D721Med (cell line): ENCODE results near the gene PDXDC1.
"Not testable (repeated sequence)": the region's sequence is repeated elsewhere in the genome, so short reads cannot be mapped to it uniquely, and the experiment has no call there.

ENCODE experiments used
- DNase-seq: peaks from one replicate; pipeline ENCODE4 v3.0.0; 2011; ENCODE audit warnings: low spot score; ENCODE audit not compliant: insufficient read length
- FAIRE-seq: peaks from 2 replicates; lab custom pipeline; 2011; peaks lifted over from hg19 to GRCh38; lab: Jason Lieb, UNC

PDXDC1 gene

GRCh38 chr16:15160571-15160970 lies 185.7 kb downstream of the PDXDC1 start:
- DNase-seq, FAIRE-seq: not testable (repeated sequence)

DNA sequence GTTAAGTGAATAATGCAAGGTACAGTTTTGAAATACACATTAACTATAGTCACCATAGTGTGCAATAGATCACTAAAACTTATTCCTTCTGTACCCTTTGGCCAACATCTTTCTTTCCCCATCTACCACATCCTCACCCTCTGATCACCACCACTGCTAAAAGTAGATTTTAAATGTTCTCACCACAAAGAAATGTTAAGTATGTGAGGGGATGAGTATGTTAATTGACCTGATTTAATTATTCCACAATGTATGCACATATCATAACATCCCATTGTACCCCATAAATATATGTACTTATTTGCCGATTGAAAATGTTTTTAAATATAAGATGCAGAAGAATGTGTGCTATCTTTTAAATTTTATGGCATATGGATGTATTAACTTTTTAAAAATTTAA lies 188.2 kb downstream of the PDXDC1 start:
- DNase-seq, FAIRE-seq: not testable (repeated sequence)

DNA sequence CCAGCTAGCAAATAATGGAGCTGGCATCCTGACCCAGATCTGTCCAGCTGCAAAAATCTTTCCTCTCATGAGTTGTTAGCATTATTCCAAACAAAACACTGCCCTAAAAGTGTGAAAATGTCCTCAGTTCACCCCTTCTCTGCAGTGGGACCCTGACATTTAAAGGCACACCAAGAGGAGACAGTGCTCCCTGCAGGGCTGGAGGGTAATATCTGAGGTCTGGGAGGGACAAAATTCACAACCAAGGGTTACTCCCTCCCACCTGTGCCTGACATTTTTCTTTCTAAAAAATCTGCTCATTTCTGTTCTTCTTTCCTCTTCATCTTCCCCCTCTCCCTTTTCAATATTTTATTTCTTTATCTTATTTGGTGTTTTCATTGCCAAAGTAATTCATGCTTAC lies 191.4 kb downstream of the PDXDC1 start:
- FAIRE-seq, DNase-seq: not testable (repeated sequence)

GRCh38 chr16:15168303-15168702 lies 193.5 kb downstream of the PDXDC1 start:
- FAIRE-seq, DNase-seq: not testable (repeated sequence)

GRCh38 chr16:15168953-15169652 lies 194.3 kb downstream of the PDXDC1 start:
- FAIRE-seq = not testable (repeated sequence)

GRCh38 chr16:15179909-15180308 lies 205.1 kb downstream of the PDXDC1 start:
- DNase-seq, FAIRE-seq: not testable (repeated sequence)

More at GRCh38 chr16:15168953-15169652, 194.3 kb downstream of the PDXDC1 start:
- not testable (repeated sequence) for DNase-seq

DNA sequence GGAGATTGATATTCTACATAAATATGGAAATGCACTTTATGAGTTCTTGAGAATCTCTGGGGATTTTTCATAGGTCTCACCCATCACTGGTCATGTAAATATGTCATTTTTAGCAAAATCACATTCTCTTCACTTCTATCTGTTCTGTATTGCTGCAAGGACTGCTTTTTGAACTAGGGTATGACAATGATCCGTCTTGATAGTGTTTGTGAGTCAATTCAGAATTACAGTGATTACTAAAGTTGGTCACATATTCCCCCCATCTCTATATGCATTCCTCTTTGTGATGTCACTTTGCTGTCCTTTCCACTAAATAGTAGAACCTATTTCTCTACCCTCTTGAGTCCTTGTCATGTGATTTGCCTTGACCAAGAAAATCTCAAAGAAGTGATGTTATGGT lies 206.1 kb downstream of the PDXDC1 start:
- not testable (repeated sequence) for FAIRE-seq, DNase-seq

- FAIRE-seq, DNase-seq: not testable (repeated sequence)
Observed at GRCh38 chr16:15184000-15184399, 209.2 kb downstream of the PDXDC1 start.
